H1 (cell line): ENCODE data around the gene ARF6. TPM values are rescaled to one million over a fixed set of nuclear protein-coding genes. Genes with fewer than 3 reads are reported as not detected.

Source experiments
- CTCF ChIA-PET: fragments of 300-600 bp; sonication (Branson Sonifier 250); formaldehyde crosslinking; loops from one replicate; lab custom pipeline; 2021; ENCODE audit not compliant: partially characterized antibody; lab: Charles Lee
- POLR2A ChIA-PET: fragments of 300-600 bp; sonication (Branson Sonifier 250); formaldehyde crosslinking; loops from one replicate; lab custom pipeline; 2021; ENCODE audit warnings: inconsistent platforms; ENCODE audit not compliant: partially characterized antibody; lab: Charles Lee
- DNase-seq, 2 experiments: peaks; one replicate each; pipeline versions ENCODE4 v3.0.0 to v3.0.0-alpha.2; 2010 to 2022; ENCODE audit warnings: low spot score in 2 of 2, low read depth in 1 of 2, mixed read lengths in 1 of 2
- FAIRE-seq: peaks from 2 replicates; lab custom pipeline; 2011; peaks lifted over from hg19 to GRCh38; lab: Jason Lieb, UNC
- H2AFZ ChIP-seq: 2 replicates; pipeline ENCODE4 v1.8.1; 2012; ENCODE audit warnings: low read length, inconsistent platforms
- H2AK5ac ChIP-seq: 2 replicates; pipeline ENCODE4 v1.6.1; 2013; ENCODE audit warnings: low read depth, low read length
- H2BK120ac ChIP-seq: replicated peaks from 2 replicates; pipeline ENCODE3; 2013; ENCODE audit warnings: low read depth, low read length, inconsistent platforms
- H2BK12ac ChIP-seq: 2 replicates; pipeline ENCODE4 v1.6.1; 2013; ENCODE audit warnings: low read depth, low read length
- H2BK15ac ChIP-seq: 2 replicates; pipeline ENCODE4 v1.6.1; 2013; ENCODE audit warnings: low read length
- H2BK20ac ChIP-seq: 2 replicates; pipeline ENCODE4 v1.6.1; 2013; ENCODE audit warnings: low read length
- H2BK5ac ChIP-seq: 2 replicates; pipeline ENCODE4 v1.6.1; 2013; ENCODE audit warnings: low read depth, low read length
- H3K14ac ChIP-seq: 2 replicates; pipeline ENCODE4 v1.6.1; 2013; ENCODE audit warnings: inconsistent platforms; ENCODE audit not compliant: insufficient read length
- H3K18ac ChIP-seq: 2 replicates; pipeline ENCODE4 v1.6.1; 2013; ENCODE audit warnings: low read length; ENCODE audit errors: extremely low read depth
- H3K23ac ChIP-seq: 2 replicates; pipeline ENCODE4 v1.6.1; 2013; ENCODE audit warnings: inconsistent platforms; ENCODE audit not compliant: insufficient read length
- H3K23me2 ChIP-seq: 2 replicates; pipeline ENCODE4 v1.6.1; 2013; ENCODE audit warnings: low read depth, low read length
- H3K27ac ChIP-seq: 2 replicates; pipeline ENCODE4 v1.6.1; 2011; ENCODE audit warnings: low read depth, low read length, inconsistent platforms
- H3K27me3 ChIP-seq, 4 experiments: replicated peaks in 1 of 4; 1 replicate in 1 of 4; 2 replicates in 3 of 4; pipeline versions ENCODE4 v1.6.1 to v1.8.1; 2011 to 2013; ENCODE audit warnings: low read length in 3 of 4, mild to moderate bottlenecking in 3 of 4, inconsistent platforms in 2 of 4, mixed read lengths in 2 of 4, moderate library complexity in 1 of 4; ENCODE audit not compliant: control insufficient read depth in 3 of 4, insufficient read depth in 3 of 4; ENCODE audit errors: extremely low read depth in 1 of 4
- H3K36me3 ChIP-seq, 4 experiments: 2 replicates each; pipeline versions ENCODE4 v1.6.1 to v1.8.1; 2011 to 2013; ENCODE audit warnings: mild to moderate bottlenecking in 4 of 4, low read length in 3 of 4, moderate library complexity in 2 of 4, control low read depth in 1 of 4, inconsistent platforms in 1 of 4; ENCODE audit not compliant: insufficient read depth in 4 of 4, control insufficient read depth in 2 of 4
- H3K4ac ChIP-seq: replicated peaks from 2 replicates; pipeline ENCODE3; 2013; ENCODE audit warnings: low read length, low read depth, mixed read lengths, inconsistent platforms; ENCODE audit not compliant: insufficient read length
- H3K4me1 ChIP-seq, 4 experiments: replicated peaks in 1 of 4; 1 replicate in 1 of 4; 2 replicates in 3 of 4; pipeline versions ENCODE4 v1.6.1 to v1.8.1; 2011 to 2013; ENCODE audit warnings: low read length in 3 of 4, inconsistent platforms in 2 of 4, mixed read lengths in 1 of 4; ENCODE audit not compliant: insufficient read depth in 4 of 4, control insufficient read depth in 3 of 4
- H3K4me2 ChIP-seq, 2 experiments: 2 replicates each; pipeline versions ENCODE4 v1.6.1 to v1.8.1; 2011 to 2013; ENCODE audit warnings: low read depth in 2 of 2, low read length in 2 of 2, control low read depth in 1 of 2, inconsistent platforms in 1 of 2, mild to moderate bottlenecking in 1 of 2; ENCODE audit not compliant: insufficient read depth in 1 of 2
- H3K4me3 ChIP-seq, 4 experiments: fragments of 200-600, 300-600 bp in 1 of 4; sonication (generic), shearing (Covaris generic), sonication (Bioruptor Twin) in 1 of 4; 2 replicates each; pipeline versions ENCODE4 v1.5.1 to v1.8.1; 2011 to 2016; ENCODE audit warnings: low read length in 4 of 4, low read depth in 3 of 4, control low read depth in 2 of 4, inconsistent platforms in 2 of 4, mild to moderate bottlenecking in 2 of 4, mixed read lengths in 1 of 4, moderate library complexity in 1 of 4; ENCODE audit not compliant: insufficient read depth in 2 of 4; ENCODE audit errors: extremely low read depth in 1 of 4
- H3K56ac ChIP-seq: replicated peaks from 2 replicates; pipeline ENCODE3; 2013; ENCODE audit warnings: low read depth, mild to moderate bottlenecking, mixed read lengths, low read length, inconsistent platforms; ENCODE audit not compliant: insufficient read length
- H3K79me1 ChIP-seq: 2 replicates; pipeline ENCODE4 v1.6.1; 2013; ENCODE audit warnings: low read depth, low read length, control low read depth
- H3K79me2 ChIP-seq, 2 experiments: 2 replicates each; pipeline versions ENCODE4 v1.6.1 to v1.8.1; 2012 to 2013; ENCODE audit warnings: low read length in 2 of 2, mild to moderate bottlenecking in 2 of 2, inconsistent platforms in 1 of 2; ENCODE audit not compliant: insufficient read depth in 2 of 2, control insufficient read depth in 1 of 2
- H3K9ac ChIP-seq, 4 experiments: replicated peaks in 1 of 4; 1 replicate in 1 of 4; 2 replicates in 3 of 4; pipeline versions ENCODE4 v1.6.1 to v1.8.1; 2011 to 2013; ENCODE audit warnings: low read depth in 3 of 4, low read length in 3 of 4, control low read depth in 2 of 4, mild to moderate bottlenecking in 2 of 4, moderate library complexity in 2 of 4, inconsistent platforms in 1 of 4; ENCODE audit errors: extremely low read depth in 1 of 4
- H3K9me3 ChIP-seq, 2 experiments: 2 replicates each; pipeline versions ENCODE4 v1.6.1 to v1.8.1; 2012 to 2013; ENCODE audit warnings: mild to moderate bottlenecking in 2 of 2, moderate library complexity in 2 of 2, control low read depth in 1 of 2, inconsistent platforms in 1 of 2, low read depth in 1 of 2, low read length in 1 of 2, mixed read lengths in 1 of 2; ENCODE audit not compliant: insufficient read depth in 2 of 2
- H4K20me1 ChIP-seq, 2 experiments: replicated peaks in 1 of 2; 2 replicates each; pipeline versions ENCODE3 to v1.8.1; 2011 to 2013; ENCODE audit warnings: inconsistent platforms in 2 of 2, low read length in 2 of 2, mild to moderate bottlenecking in 1 of 2; ENCODE audit not compliant: insufficient read depth in 2 of 2, control insufficient read depth in 1 of 2
- H4K5ac ChIP-seq: 2 replicates; pipeline ENCODE4 v1.6.1; 2013; ENCODE audit warnings: low read length, low read depth, mixed read lengths, inconsistent platforms; ENCODE audit not compliant: insufficient read length
- H4K8ac ChIP-seq: 2 replicates; pipeline ENCODE4 v1.8.0; 2013; ENCODE audit warnings: mild to moderate bottlenecking, moderate library complexity, low read length, inconsistent platforms; ENCODE audit not compliant: insufficient read depth; ENCODE audit errors: extremely low read depth
- H4K91ac ChIP-seq: replicated peaks from 2 replicates; pipeline ENCODE3; 2013; ENCODE audit warnings: low read length, mixed read lengths, inconsistent platforms; ENCODE audit not compliant: insufficient read length
- CREB1 ChIP-seq: IDR thresholded peaks from 2 replicates; pipeline ENCODE4 v1.6.1; 2012; ENCODE audit warnings: inconsistent platforms
- JUN ChIP-seq: IDR thresholded peaks from 2 replicates; pipeline ENCODE4 v1.6.1; 2011; ENCODE audit warnings: low read depth, mild to moderate bottlenecking, improper control_type of control experiment, low read length
- JUND ChIP-seq: IDR thresholded peaks from 2 replicates; pipeline ENCODE4 v1.6.1; 2011; ENCODE audit warnings: mild to moderate bottlenecking, improper control_type of control experiment, low read length
- NANOG ChIP-seq: IDR thresholded peaks from 2 replicates; pipeline ENCODE4 v1.6.1; 2011; ENCODE audit warnings: low read length, low read depth, mild to moderate bottlenecking, inconsistent platforms; ENCODE audit not compliant: insufficient read depth, poor library complexity, severe bottlenecking
- SP2 ChIP-seq: IDR thresholded peaks from 2 replicates; pipeline ENCODE4 v1.6.1; 2012; ENCODE audit warnings: mild to moderate bottlenecking, low read length, inconsistent platforms
- TEAD4 ChIP-seq: IDR thresholded peaks from 2 replicates; pipeline ENCODE4 v1.6.1; 2012; ENCODE audit warnings: low read depth, low read length, inconsistent platforms, mixed read lengths
- YY1 ChIP-seq: IDR thresholded peaks from 2 replicates; pipeline ENCODE4 v1.6.1; 2011; ENCODE audit warnings: low read depth, mild to moderate bottlenecking, low read length
- WGBS, 2 experiments: shearing (Covaris generic) in 1 of 2; methylation state at CpG; one replicate each; pipeline versions ENCODE4 v1.1.6 to v1.1.7; 2013 to 2015; ENCODE audit warnings: low lambda C conversion rate in 2 of 2, mixed read lengths in 2 of 2, inconsistent platforms in 1 of 2, low coverage in 1 of 2, missing lambda C conversion rate in 1 of 2; ENCODE audit not compliant: insufficient replicate concordance in 2 of 2, insufficient coverage in 1 of 2, insufficient read length in 1 of 2; ENCODE audit errors: extremely low coverage in 1 of 2, missing lambda C conversion rate in 1 of 2; 5-methylcytosine and 5-hydroxymethylcytosine counted together
- polyA plus RNA-seq, 7 experiments: library from polyadenylated mRNA; depleted of rRNA in 3 of 7; stranded (reverse) in 5 of 7; unstranded in 2 of 7; fragments of >200 nt in 5 of 7; fragments of 200-250 nt in 2 of 7; gene quantifications; 1 replicate in 5 of 7; 2 replicates in 1 of 7; 4 replicates in 1 of 7; pipeline versions ENCODE4 v1.2.1 to v1.2.3, GENCODE V29; 2011 to 2013; ENCODE audit warnings: missing spikeins in 2 of 7, mixed read lengths in 2 of 7
- total RNA-seq: library from RNA; stranded (reverse); fragmentation: NEBNext Ultra II Directional; extraction: Animal tissue kit (Norgen Biotek cat#: 25700); gene quantifications from 2 replicates; pipeline ENCODE4 v1.2.1, GENCODE V29; 2021

The ARF6 gene
- total and polyA plus RNA-seq, 2 of the 8 experiments (the other 6 are each of a cell fraction or from before 2014, with no cell fraction given): 17.2 to 56.7 TPM

- ChIA-PET POLR2A (no interaction called here), CTCF (interaction anchor here (1.3 kb wide), 1 partner anchor 173 kb away, joined by 3 read pairs; no protein-coding TSS in a partner anchor)
- TF ChIP-seq JUND: no peak
- TF ChIP-seq JUN: no peak
- TF ChIP-seq CREB1: no peak
- no peak for TF ChIP-seq NANOG
- TF ChIP-seq SP2: no peak
- TF ChIP-seq YY1: no peak
- TF ChIP-seq TEAD4: no peak
- Histone ChIP-seq H3K79me2 (no peaks in the 10 kb centered on the region), H4K8ac (no peak overlapping the region), H2AK5ac (no peak overlapping the region), H4K91ac (no peak overlapping the region), H4K20me1 (no peaks in the 10 kb centered on the region), H3K9me3 (no peaks in the 10 kb centered on the region), H2BK5ac (no peak overlapping the region), H3K4me2 (no peak overlapping the region), H2BK120ac (no peak overlapping the region), H2BK20ac (no peak overlapping the region), H3K27me3 (no peaks in the 10 kb centered on the region), H3K18ac (no peak overlapping the region), H3K4ac (no peak overlapping the region), H3K4me3 (no peak overlapping the region), H3K23me2 (no peaks in the 10 kb centered on the region), H3K23ac (no peak overlapping the region), H2BK15ac (no peak overlapping the region), H3K9ac (no peak overlapping the region), H3K79me1 (no peaks in the 10 kb centered on the region), H2BK12ac (no peak overlapping the region), H3K36me3 (no peaks in the 10 kb centered on the region), H3K4me1 (no peaks in the 10 kb centered on the region), H3K27ac (no peak overlapping the region), H3K56ac (no peak overlapping the region), H3K14ac (no peak overlapping the region), H4K5ac (no peak overlapping the region), H2AFZ (no peak overlapping the region)
- WGBS, 2 experiments: 93% methylated on average over 2 of the region's 2 CpGs; no CpG with 5 or more reads in 1 of the 2 experiments
- FAIRE-seq (no peak), DNase-seq (no peak)
Observed at GRCh38 chr14:49918706-49919105, 25.8 kb downstream of the ARF6 start.
